ENCODE measurements around the gene HES4.

Gene HES4, protein sequence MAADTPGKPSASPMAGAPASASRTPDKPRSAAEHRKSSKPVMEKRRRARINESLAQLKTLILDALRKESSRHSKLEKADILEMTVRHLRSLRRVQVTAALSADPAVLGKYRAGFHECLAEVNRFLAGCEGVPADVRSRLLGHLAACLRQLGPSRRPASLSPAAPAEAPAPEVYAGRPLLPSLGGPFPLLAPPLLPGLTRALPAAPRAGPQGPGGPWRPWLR

GRCh38 chr1:999725-1000356 is at the start of gene HES4:
TSS of gene HES4 (minus strand) at chr1:1000097. CDS start at chr1:999973, 124 bp downstream.
- in situ Hi-C loops (cut with HindIII; ENCODE audit: low sequenced_read_pairs): no loop called here
- DNase-seq (ENCODE audit: low read depth, low spot score): peak; percentile 88
- no peak for TF ChIP-seq CTCF (IDR thresholded peaks at IDR 0.05; ENCODE audit: low read depth, low read length)
- peak within 1 kb of the TSS; percentile 51 for H3K4me3 ChIP-seq (ENCODE audit: low read depth, low read length)

DNA sequence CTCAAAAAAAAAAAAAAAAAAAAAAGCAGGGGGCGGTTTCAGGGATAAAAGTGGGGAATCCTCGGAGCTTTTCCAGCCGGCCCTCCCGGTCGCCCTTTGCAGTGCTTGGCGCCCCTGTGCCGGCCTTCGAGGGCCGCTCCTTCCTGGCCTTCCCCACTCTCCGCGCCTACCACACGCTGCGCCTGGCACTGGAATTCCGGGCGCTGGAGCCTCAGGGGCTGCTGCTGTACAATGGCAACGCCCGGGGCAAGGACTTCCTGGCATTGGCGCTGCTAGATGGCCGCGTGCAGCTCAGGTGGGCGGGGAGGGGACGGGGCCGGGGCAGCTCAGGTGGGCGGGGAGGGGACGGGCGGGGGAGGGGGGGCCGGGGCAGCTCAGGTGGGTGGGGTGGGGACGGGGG is 48.9 kb upstream of the HES4 start:
- no peak for TF ChIP-seq CTCF (IDR thresholded peaks at IDR 0.05; ENCODE audit: low read depth, low read length)
- in situ Hi-C loops (cut with HindIII; ENCODE audit: low sequenced_read_pairs): no loop called here
- DNase-seq (ENCODE audit: low read depth, low spot score): no peak
- no peak overlapping the region for H3K4me3 ChIP-seq (ENCODE audit: low read depth, low read length)

GRCh38 chr1:1047963-1048362 is 48.1 kb upstream of the HES4 start:
- no peak for DNase-seq (ENCODE audit: low read depth, low spot score)
- H3K4me3 ChIP-seq (ENCODE audit: low read depth, low read length): no peak overlapping the region
- in situ Hi-C loops (cut with HindIII; ENCODE audit: low sequenced_read_pairs): no loop called here
- no peak for TF ChIP-seq CTCF (IDR thresholded peaks at IDR 0.05; ENCODE audit: low read depth, low read length)

- no peak for DNase-seq (ENCODE audit: low read depth, low spot score)
- H3K4me3 ChIP-seq (ENCODE audit: low read depth, low read length): no peak overlapping the region
- in situ Hi-C loops (cut with HindIII; ENCODE audit: low sequenced_read_pairs): no loop called here
- no peak for TF ChIP-seq CTCF (IDR thresholded peaks at IDR 0.05; ENCODE audit: low read depth, low read length)
Observed at GRCh38 chr1:1047407-1047806, 47.5 kb upstream of the HES4 start.

- TF ChIP-seq CTCF (IDR thresholded peaks at IDR 0.05; ENCODE audit: low read depth, low read length): no peak
- H3K4me3 ChIP-seq (ENCODE audit: low read depth, low read length): no peak overlapping the region
- in situ Hi-C loops (cut with HindIII; ENCODE audit: low sequenced_read_pairs): no loop called here
- DNase-seq (ENCODE audit: low read depth, low spot score): no peak
Observed at GRCh38 chr1:1046767-1047166, 46.9 kb upstream of the HES4 start.

DNA sequence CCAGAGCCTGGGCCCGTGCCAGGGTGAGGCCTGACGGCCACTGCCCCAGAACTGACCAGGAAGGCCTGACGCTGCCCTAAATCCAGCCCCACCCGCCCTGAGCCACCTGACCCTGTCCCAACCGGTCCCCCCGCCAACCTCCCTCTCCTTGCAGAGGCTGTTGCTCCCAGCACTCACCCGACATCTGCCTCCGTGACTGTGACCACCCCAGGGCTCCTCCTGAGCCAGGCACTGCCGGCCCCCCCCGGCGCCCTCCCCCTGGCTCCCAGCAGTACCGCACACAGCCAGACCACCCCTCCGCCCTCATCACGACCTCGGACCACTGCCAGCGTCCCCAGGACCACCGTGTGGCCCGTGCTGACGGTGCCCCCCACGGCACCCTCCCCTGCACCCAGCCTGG is 46.3 kb upstream of the HES4 start:
- TF ChIP-seq CTCF (IDR thresholded peaks at IDR 0.05; ENCODE audit: low read depth, low read length): no peak
- in situ Hi-C loops (cut with HindIII; ENCODE audit: low sequenced_read_pairs): no loop called here
- H3K4me3 ChIP-seq (ENCODE audit: low read depth, low read length): no peak overlapping the region
- DNase-seq (ENCODE audit: low read depth, low spot score): no peak
